Osteoblast (primary cell): ENCODE data around the gene ASTN2. TPM values are rescaled to one million over a fixed set of nuclear protein-coding genes. Genes with fewer than 3 reads are reported as not detected.

Experiments used
- DNase-seq: peaks from one replicate; pipeline ENCODE4 v3.0.0; 2011; ENCODE audit warnings: low spot score, mixed read lengths; ENCODE audit not compliant: insufficient read length; ENCODE audit errors: missing footprints
- H2AFZ ChIP-seq: 2 replicates; pipeline ENCODE4 v1.6.0; 2011; ENCODE audit warnings: mild to moderate bottlenecking, low read length
- H3K27ac ChIP-seq: 2 replicates; pipeline ENCODE4 v1.5.1; 2011; ENCODE audit warnings: mild to moderate bottlenecking, low read depth, low read length, moderate library complexity
- H3K27me3 ChIP-seq: 2 replicates; pipeline ENCODE4 v1.6.0; 2012; ENCODE audit warnings: mild to moderate bottlenecking, control low read depth, inconsistent platforms, low read length, moderate library complexity; ENCODE audit not compliant: insufficient read depth
- H3K36me3 ChIP-seq: 2 replicates; pipeline ENCODE4 v1.5.1; 2011; ENCODE audit warnings: mild to moderate bottlenecking, low read length, control low read depth, moderate library complexity; ENCODE audit not compliant: insufficient read depth
- H3K4me1 ChIP-seq: 2 replicates; pipeline ENCODE4 v1.5.1; 2011; ENCODE audit warnings: mild to moderate bottlenecking, low read length, control low read depth, moderate library complexity; ENCODE audit not compliant: insufficient read depth
- H3K4me2 ChIP-seq: 2 replicates; pipeline ENCODE4 v1.6.0; 2011; ENCODE audit warnings: mild to moderate bottlenecking, low read length; ENCODE audit not compliant: insufficient read depth
- H3K4me3 ChIP-seq: fragments of 200-600 bp; sonication (generic); 3 replicates; pipeline ENCODE4 v1.5.1; 2012; ENCODE audit warnings: mild to moderate bottlenecking, low read length, inconsistent platforms; ENCODE audit not compliant: insufficient read depth
- H3K79me2 ChIP-seq: 2 replicates; pipeline ENCODE4 v1.6.0; 2012; ENCODE audit warnings: mild to moderate bottlenecking, low read length, control low read depth, inconsistent platforms; ENCODE audit not compliant: insufficient read depth
- H3K9me3 ChIP-seq: 2 replicates; pipeline ENCODE4 v1.5.1; 2011; ENCODE audit warnings: low read depth, low read length, control low read depth
- H4K20me1 ChIP-seq: 2 replicates; pipeline ENCODE4 v1.6.0; 2012; ENCODE audit warnings: mild to moderate bottlenecking, low read length, control low read depth; ENCODE audit not compliant: insufficient read depth
- total RNA-seq: library from RNA; depleted of rRNA; stranded (reverse); fragments of >200 nt; gene quantifications from 2 replicates; pipeline ENCODE4 v1.2.3, GENCODE V29; 2012
- TF ChIP-seq, protein P1 (sequence below): IDR thresholded peaks from 2 replicates; pipeline ENCODE4 v1.5.1; 2011; ENCODE audit warnings: mild to moderate bottlenecking, low read depth, low read length, moderate library complexity; ENCODE audit errors: extremely low read depth

Gene ASTN2
- total RNA-seq, 1 donor = 4.7 TPM

DNA sequence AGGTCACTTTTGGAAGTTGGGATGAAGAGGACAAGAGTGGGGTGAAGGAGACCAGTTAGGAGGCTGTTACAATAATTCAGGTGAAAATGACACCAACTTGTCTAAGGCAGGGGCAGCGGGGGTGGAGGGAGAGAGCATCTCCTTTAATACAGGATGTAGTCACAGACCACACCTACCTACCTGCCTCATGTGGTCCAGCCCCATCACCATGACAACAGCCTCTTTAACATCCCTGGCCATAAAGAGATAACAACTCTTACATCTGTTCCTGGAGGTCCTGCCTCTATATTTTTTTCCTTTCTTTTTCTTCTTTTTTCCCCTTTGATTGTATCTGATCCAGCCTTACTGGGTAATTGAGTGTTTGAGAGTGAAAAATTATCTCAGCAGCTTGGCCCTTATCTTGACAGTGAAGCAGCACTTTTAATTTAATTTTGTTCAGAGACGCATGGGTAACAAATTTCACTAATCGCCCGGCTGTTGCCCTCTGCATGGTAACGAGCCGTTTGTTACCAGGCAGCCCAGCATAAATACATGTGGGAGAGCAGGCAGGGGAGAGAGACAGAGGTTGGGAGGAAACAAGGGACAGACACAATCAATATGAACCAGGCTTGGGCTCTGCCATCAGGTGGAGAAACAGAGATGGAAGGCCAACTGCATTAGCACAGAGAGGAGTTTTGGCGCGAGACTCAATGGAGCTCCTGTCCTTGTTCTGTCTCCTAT is 338.1 kb downstream of the ASTN2 start:
- H3K36me3 ChIP-seq = no peaks in the 10 kb centered on the region
- no peak overlapping the region for H3K27ac ChIP-seq
- H3K9me3 ChIP-seq = peaks cover 3% of the 10 kb centered on the region
- no peaks in the 10 kb centered on the region for H3K4me1 ChIP-seq
- no peak for DNase-seq
- TF ChIP-seq, protein P1, sequence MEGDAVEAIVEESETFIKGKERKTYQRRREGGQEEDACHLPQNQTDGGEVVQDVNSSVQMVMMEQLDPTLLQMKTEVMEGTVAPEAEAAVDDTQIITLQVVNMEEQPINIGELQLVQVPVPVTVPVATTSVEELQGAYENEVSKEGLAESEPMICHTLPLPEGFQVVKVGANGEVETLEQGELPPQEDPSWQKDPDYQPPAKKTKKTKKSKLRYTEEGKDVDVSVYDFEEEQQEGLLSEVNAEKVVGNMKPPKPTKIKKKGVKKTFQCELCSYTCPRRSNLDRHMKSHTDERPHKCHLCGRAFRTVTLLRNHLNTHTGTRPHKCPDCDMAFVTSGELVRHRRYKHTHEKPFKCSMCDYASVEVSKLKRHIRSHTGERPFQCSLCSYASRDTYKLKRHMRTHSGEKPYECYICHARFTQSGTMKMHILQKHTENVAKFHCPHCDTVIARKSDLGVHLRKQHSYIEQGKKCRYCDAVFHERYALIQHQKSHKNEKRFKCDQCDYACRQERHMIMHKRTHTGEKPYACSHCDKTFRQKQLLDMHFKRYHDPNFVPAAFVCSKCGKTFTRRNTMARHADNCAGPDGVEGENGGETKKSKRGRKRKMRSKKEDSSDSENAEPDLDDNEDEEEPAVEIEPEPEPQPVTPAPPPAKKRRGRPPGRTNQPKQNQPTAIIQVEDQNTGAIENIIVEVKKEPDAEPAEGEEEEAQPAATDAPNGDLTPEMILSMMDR = no peak
- H3K4me2 ChIP-seq = no peak overlapping the region
- no peak overlapping the region for H2AFZ ChIP-seq
- H3K4me3 ChIP-seq = no peak overlapping the region
- H4K20me1 ChIP-seq = no peaks in the 10 kb centered on the region
- no peaks in the 10 kb centered on the region for H3K79me2 ChIP-seq
- H3K27me3 ChIP-seq = no peaks in the 10 kb centered on the region

DNA sequence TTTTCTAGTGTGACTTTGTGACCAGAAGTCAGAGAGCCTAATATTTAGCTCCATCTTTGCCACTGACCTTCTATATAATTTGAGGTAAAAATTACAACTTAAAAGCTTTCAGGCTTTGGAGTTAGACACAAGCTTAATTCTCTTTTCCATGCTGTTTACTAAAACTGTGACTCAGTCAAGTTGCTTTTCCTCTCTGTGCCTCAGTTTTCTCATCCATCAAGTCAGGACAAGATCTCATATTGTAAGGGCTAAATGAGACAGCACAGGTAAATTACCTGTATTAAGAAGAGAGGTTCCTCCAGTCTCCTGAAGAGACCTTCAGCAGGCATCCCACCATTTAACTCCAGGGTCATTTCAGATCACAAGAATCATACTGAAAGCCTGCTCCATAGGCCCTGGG is 339.2 kb downstream of the ASTN2 start:
- H3K4me3 ChIP-seq = no peak overlapping the region
- TF ChIP-seq, protein P1 = no peak
- H3K79me2 ChIP-seq = no peaks in the 10 kb centered on the region
- H3K9me3 ChIP-seq = no peaks in the 10 kb centered on the region
- H3K4me2 ChIP-seq = no peak overlapping the region
- no peak for DNase-seq
- no peaks in the 10 kb centered on the region for H3K27me3 ChIP-seq
- no peaks in the 10 kb centered on the region for H4K20me1 ChIP-seq
- no peak overlapping the region for H3K27ac ChIP-seq
- H2AFZ ChIP-seq = no peak overlapping the region
- no peaks in the 10 kb centered on the region for H3K36me3 ChIP-seq
- no peaks in the 10 kb centered on the region for H3K4me1 ChIP-seq

DNA sequence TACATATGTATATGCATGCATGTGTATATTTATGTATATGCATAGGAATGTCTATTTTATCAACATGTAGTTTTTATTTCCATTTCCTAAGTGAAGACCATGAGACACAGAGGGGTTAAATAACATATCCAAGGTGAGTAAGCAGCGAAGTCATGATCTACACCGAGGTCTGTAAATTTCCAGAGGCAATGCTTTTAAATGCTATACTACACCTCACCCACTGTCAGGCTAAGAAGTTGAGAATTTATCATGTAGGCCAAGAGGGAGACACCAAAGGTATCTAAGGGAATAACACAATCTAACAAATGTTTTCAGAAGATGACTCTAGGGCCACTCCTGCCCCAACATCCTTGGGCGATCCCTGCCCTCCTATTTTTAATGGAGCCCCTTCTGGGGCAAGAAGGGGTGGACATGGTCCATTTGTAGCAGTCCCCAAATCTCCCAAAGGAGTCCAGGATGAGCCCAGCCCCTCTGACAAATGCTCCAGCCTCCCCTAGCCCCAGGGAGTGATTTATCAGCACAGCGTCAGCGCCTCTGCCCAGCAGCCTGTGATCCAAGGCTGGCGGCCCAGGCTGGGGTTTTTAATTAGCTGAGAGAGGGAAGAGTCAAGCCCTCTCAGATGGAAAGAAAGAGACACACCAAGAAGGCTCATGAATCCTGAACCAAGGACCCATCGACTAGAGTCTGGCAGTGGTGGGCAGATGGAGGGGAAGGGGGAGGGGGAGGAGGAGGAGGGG is 339.9 kb downstream of the ASTN2 start:
- Histone ChIP-seq H3K4me1 (no peaks in the 10 kb centered on the region), H3K36me3 (no peaks in the 10 kb centered on the region), H2AFZ (no peak overlapping the region), H4K20me1 (no peaks in the 10 kb centered on the region), H3K4me3 (no peak overlapping the region), H3K79me2 (no peaks in the 10 kb centered on the region), H3K9me3 (no peaks in the 10 kb centered on the region), H3K27ac (no peak overlapping the region), H3K4me2 (no peak overlapping the region), H3K27me3 (no peaks in the 10 kb centered on the region)
- DNase-seq = no peak
- TF ChIP-seq, protein P1 = no peak

DNA sequence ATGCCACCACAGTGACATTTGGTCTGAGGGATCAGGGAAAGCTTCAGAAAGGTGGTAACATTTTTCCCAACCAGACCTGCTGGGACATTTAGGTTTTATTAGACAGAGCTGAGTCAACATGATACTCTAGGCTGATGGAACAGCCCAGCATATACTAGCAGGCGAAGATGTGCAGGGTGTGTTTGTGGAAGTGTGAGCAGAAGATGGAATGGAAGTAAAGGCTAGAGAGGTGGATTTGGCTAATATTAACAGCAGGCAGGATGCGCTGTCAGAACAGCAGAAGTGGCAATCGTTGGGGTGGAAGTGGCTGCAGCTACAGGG is 340.6 kb downstream of the ASTN2 start:
- H3K79me2 ChIP-seq = no peaks in the 10 kb centered on the region
- no peak overlapping the region for H3K27ac ChIP-seq
- TF ChIP-seq, protein P1 = no peak

More for the DNA sequence above, 340.6 kb downstream of the ASTN2 start:
- Histone ChIP-seq H4K20me1 (no peaks in the 10 kb centered on the region), H3K4me1 (no peaks in the 10 kb centered on the region), H3K27me3 (no peaks in the 10 kb centered on the region), H2AFZ (no peak overlapping the region), H3K4me3 (no peak overlapping the region), H3K4me2 (no peak overlapping the region), H3K9me3 (no peaks in the 10 kb centered on the region), H3K36me3 (no peaks in the 10 kb centered on the region)
- no peak for DNase-seq
